Mucosa of gallbladder (tissue), 1 donor: ENCODE results near the gene TLE7. TPM values are rescaled to one million over a fixed set of nuclear protein-coding genes. Genes with fewer than 3 reads are reported as not detected.

Experiments used
- DNase-seq: peaks from one replicate; pipeline ENCODE4 v3.0.0-alpha.2; 2020; ENCODE audit warnings: low spot score
- total RNA-seq: library from RNA; stranded (reverse); gene quantifications from one replicate; pipeline ENCODE4 v1.2.1, GENCODE V29; 2021
- donor health status: DM: no; HTN: no; CAD: no.

The TLE7 gene
- total RNA-seq: 0.14 TPM

GRCh38 chr16:71442051-71442440, at the start of gene TLE7:
TSS of gene TLE7 (minus strand) at chr16:71442054. CDS start at chr16:71433324, 8,730 bp downstream.
- DNase-seq: no peak

DNA sequence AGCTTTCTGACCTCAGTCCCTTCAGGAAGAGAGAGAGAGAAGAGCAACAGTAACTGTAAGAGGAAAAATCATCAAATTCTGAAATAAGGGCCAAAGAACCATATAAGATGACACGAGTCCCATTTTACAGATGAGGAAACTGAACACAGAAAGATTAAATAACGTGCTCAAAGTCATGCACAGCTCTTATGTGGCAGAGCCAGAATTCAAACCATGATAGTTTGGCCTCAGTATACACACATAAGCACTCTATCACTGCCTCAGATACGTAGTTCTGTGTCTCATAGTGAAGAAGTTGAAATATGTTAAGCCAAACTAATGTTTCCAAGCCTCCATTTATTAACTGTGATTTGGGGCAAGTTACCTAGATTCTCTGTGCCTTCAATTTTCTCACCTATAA, 49.2 kb upstream of the TLE7 start:
- no peak for DNase-seq

- DNase-seq: no peak
Measured at GRCh38 chr16:71490361-71490760, 48.5 kb upstream of the TLE7 start.

- DNase-seq: no peak
Measured at GRCh38 chr16:71489122-71489521, 47.3 kb upstream of the TLE7 start, which contains the start of gene ZNF19. TSS of gene ZNF19 (minus strand) at chr16:71489324. CDS start at chr16:71482114, 7,210 bp downstream.

- peak; percentile 88 for DNase-seq
Measured at GRCh38 chr16:71484006-71484893, 42.4 kb upstream of the TLE7 start.

DNA sequence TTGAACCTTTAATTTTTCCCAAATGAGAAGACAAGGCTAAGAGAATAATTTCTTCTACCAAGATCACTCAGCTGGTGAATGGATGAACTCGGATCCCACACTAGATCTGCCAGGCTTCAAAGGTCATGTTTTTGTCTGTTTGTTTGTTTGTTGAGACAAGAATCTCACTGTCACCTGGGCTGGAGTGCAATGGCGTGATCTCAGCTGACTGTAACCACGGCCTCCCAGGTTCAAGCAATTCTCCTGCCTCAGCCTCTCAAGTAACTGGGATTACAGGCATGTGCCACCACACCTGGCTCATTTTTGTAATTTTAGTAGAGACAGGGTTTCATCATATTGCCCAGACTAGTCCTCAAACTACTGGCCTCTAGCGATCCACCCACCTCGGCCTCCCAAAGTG, 40.7 kb upstream of the TLE7 start:
- no peak for DNase-seq

GRCh38 chr16:71480956-71481355, 39.1 kb upstream of the TLE7 start:
- DNase-seq: no peak

DNA sequence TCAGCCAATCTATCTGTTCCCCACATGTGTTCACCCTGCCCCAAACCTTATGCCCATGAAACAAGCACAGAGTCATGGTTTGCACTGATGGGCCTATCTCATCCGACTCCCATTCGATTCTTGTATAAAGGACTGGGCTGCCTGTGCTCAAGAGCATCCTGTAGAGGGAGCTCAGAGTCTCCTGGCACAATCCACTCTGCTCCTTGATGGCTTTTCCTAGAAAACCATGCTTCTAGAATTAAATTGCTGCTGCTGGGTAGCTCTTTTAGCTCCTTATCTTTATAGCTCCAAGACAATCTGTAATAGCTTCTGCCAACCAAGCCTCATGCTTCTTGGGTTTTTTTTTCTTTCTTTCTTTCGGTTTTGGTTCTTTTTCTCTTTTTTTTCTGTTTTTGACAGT, 37.6 kb upstream of the TLE7 start:
- no peak for DNase-seq

DNA sequence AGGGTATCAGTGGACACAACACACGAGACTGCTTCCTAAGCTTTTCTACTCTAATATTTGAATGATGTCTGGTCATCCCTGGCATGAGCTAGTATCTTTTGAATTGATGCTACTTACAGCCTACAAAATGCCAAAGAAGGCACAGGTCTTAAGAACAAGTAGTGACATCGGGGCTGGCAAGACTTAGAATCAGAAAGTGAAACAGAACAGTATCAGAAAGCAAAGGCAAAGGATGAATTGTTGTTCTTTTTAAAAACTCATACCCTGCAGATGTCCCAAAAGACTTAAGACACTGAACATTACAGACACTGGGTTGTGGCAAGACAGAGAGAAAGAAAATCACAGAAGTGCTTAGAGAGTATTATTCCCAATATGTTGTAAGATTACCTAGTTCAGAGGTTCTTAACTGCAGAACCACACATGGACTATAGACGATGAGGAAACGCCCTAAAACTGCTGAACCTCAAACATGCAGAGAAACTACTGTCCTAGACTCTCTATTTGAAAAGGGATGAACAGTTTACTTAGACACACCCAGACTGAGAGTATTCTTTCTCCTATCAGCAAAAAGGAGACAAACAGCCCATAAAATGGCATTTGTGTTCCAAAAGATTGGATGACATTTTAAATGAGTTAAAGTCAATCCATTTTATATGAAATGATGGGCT, 34.7 kb upstream of the TLE7 start:
- no peak for DNase-seq

- no peak for DNase-seq
Measured at GRCh38 chr16:71474864-71475263, 33.0 kb upstream of the TLE7 start.

DNA sequence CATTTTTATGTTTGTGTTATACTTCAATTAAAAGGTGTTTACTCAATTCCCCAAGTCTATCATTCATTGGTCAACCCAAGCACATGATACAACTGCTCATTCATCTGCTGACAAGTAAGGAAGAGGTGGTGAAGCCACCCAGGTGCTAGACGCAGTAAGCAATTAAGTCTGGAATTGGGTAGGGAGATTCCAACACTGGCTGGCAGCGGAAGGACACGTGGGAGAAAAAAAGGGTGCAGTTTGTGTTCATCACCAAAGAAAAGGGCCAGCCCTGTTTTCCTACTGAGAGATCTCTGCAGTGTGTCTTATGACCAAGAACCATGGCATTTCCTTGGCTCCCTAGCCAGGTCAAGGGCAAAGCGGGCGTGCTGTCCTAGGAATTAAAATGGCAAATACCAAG, 32.0 kb upstream of the TLE7 start:
- no peak for DNase-seq

- no peak for DNase-seq
Measured at GRCh38 chr16:71472931-71473330, 31.1 kb upstream of the TLE7 start.

- DNase-seq: no peak
Measured at GRCh38 chr16:71472051-71472450, 30.2 kb upstream of the TLE7 start.

GRCh38 chr16:71467810-71468209, 26.0 kb upstream of the TLE7 start:
- no peak for DNase-seq

DNA sequence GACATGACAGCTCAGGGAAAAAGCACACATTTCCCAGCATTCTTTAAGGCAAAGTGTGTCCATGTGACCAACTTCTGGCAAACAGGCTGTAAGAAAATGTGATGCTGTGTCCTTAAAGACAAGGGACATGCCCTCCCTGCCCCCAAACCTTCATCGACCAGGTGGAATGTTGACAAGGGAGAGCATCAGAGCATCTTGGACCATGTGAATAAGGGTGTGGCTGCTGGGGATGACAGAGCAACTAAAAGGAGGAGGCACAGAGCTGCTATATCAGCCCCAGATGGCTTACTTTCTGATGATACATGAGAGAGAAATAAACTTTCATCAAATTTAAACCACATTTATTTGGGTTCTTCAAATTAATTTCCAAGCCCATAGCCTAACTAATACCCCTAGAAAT, 22.4 kb upstream of the TLE7 start:
- no peak for DNase-seq

- peak; percentile 82 for DNase-seq
Measured at GRCh38 chr16:71461686-71462648, 20.1 kb upstream of the TLE7 start, which contains the start of gene ZNF23. TSS of gene ZNF23 (minus strand) at chr16:71462247. CDS start at chr16:71456796, 5,451 bp downstream.

- no peak for DNase-seq
Measured at GRCh38 chr16:71460941-71461340, 19.1 kb upstream of the TLE7 start.

DNA sequence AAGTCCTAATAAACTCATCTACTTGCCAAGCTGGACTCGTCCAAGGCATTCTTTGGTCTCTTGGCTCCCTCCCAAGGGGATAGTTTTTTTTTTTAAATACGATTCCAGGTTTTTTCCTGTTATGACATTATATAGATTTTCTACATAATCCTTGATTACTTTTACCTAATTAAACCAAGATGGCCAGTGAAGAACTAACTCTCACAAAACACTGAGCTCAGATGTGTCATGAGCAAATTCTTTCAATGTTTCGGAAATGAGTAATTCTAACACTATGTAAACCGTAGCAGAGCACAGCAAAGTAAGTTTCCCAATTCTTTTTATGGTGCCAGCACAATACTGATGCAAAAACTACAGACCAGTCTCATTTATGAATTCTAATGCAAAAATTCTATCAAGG, 18.4 kb upstream of the TLE7 start:
- no peak for DNase-seq

GRCh38 chr16:71459510-71459909, 17.7 kb upstream of the TLE7 start:
- no peak for DNase-seq

- DNase-seq: no peak
Measured at GRCh38 chr16:71456801-71457200, 14.9 kb upstream of the TLE7 start.

DNA sequence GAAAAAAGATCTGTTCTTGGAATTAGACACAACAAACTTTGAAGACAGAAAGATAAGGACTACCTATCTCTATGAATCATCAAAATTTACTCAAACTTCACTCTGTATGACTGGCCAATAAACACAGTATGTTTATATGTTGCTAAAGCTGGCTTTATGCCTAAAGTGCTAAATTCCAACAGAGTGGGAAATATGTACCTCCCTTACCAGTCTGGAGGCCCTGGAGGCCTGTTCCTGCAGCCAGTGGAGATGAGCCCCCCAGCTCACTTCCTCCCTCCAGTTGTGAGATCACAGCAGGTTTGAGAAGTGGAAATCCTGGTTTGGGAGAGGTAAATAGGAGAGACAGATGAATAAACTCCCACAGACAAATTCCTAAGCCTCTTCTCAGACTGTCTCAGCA, 11.2 kb upstream of the TLE7 start:
- DNase-seq: no peak

DNA sequence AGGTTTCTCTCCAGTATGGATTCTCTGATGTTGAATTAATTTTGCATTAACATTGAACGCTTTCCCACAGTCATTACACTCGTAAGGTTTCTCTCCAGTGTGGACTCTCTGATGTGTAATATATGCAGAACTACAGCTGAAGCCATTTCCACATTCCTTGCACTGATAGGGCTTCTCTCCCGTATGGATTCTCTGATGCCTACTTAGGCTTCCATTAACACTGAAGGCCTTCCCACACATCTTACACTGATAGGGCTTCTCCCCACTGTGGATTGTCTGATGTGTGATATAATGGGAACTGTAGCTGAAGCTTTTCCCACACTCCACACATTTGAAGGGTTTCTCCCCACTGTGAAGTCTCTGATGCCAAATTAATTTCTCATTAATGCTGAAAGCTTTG, 7.2 kb upstream of the TLE7 start:
- DNase-seq: no peak
